MM.1S (cell line): ENCODE measurements around the gene TNPO2.

ENCODE experiments used
- CTCF ChIP-seq: fragments of 300-600 bp; sonication (generic); IDR thresholded peaks from 2 replicates; pipeline ENCODE4 v1.5.1; 2016; ENCODE audit warnings: antibody characterized with exemption, low read length, mixed read lengths
- EZH2 ChIP-seq: fragments of 300-600 bp; sonication (generic); optimal IDR thresholded peaks from 2 replicates; pipeline ENCODE3; 2017; ENCODE audit warnings: low read depth, mild to moderate bottlenecking, antibody characterized with exemption, low read length, mixed read lengths
- EZH2phosphoT487 ChIP-seq: fragments of 300-600 bp; sonication (generic); IDR thresholded peaks from 2 replicates; pipeline ENCODE4 v1.6.1; 2018; ENCODE audit warnings: antibody characterized with exemption, low read length

- no peak for TF ChIP-seq CTCF
- no peak for TF ChIP-seq EZH2
- no peak for TF ChIP-seq EZH2phosphoT487
Observed at GRCh38 chr19:12698138-12698537, 25.6 kb downstream of the TNPO2 start.
